GM12875 (cell line): ENCODE measurements around the gene ATG13.

ENCODE experiments used
- H3K4me3 ChIP-seq: one replicate; pipeline ENCODE4 v1.5.1; 2011; ENCODE audit warnings: low read depth, low read length, control low read depth
- CTCF ChIP-seq: IDR thresholded peaks from 2 replicates; pipeline ENCODE4 v1.5.1; 2011; ENCODE audit warnings: low read depth, mild to moderate bottlenecking, control low read depth, inconsistent platforms, low read length, moderate library complexity, borderline replicate concordance; ENCODE audit not compliant: insufficient read depth

ATG13 gene

GRCh38 chr11:46597609-46598219 lies 19.6 kb upstream of the ATG13 start:
- no peak for TF ChIP-seq CTCF
- H3K4me3 ChIP-seq = no peak overlapping the region

DNA sequence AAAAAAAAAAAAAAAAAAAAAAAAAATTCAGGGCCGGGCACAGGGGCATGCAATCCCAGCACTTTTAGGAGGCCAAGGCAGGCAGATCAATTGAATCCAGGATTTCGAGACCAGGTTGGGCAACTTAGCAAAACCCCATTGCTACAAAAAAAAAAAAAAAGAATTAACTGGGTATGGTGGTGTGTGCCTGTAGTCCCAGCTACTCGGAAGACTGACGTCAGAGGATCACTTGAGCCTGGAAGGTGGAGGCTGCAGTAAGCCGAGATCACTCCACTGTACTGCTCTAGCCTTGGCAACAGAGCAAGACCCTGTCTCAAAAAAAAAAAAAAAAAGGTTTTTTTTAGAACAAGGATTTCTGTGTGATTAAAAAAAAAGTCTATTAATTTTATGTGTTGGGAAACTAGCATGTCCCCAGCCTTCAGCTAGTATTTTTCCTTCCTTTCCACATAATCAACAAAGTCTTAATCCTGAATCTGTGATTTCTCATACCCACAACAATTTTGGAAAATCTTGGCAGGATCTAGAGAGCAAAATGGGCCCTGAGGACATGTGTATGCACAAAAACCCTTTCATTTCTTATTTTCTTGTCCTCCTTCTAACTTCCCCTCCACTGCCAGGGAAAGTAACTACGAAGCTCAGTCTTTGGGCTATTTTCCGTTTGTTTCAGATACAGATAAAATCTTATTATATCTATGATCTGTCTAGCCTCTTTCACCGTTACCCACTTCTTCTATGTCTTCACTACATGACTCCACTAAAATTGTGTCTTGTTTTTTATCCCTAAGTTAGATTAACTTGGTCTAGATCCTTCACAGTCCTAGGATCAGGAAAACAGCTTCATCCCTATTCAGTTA lies 17.8 kb upstream of the ATG13 start:
- H3K4me3 ChIP-seq = no peak overlapping the region
- no peak for TF ChIP-seq CTCF

GRCh38 chr11:46600194-46600960 lies 17.0 kb upstream of the ATG13 start:
- no peak overlapping the region for H3K4me3 ChIP-seq
- no peak for TF ChIP-seq CTCF

DNA sequence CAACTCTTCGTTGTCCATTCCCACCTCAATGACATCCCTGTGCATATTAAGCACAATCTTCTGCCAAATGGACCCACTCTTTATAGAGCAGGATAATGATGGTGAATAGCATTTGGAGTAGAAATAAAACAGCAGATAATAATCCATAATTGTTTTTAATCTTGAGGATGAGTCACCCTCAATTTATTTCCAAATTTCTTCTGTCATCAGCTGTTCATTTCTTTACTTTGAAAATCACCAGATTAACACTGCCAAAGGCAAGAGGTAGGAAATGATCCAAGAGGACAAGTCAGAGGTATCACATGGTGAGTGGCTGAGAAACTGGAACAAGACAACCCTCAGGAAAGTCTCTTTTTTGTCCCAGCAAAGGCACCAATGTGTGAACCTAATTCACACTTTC lies 16.2 kb upstream of the ATG13 start:
- H3K4me3 ChIP-seq = no peak overlapping the region
- no peak for TF ChIP-seq CTCF

GRCh38 chr11:46603704-46604308 lies 13.5 kb upstream of the ATG13 start:
- H3K4me3 ChIP-seq = no peak overlapping the region
- TF ChIP-seq CTCF = no peak

GRCh38 chr11:46604796-46605195 lies 12.6 kb upstream of the ATG13 start:
- no peak for TF ChIP-seq CTCF
- H3K4me3 ChIP-seq = no peak overlapping the region
